Keratinocyte (primary cell): Measurements from ENCODE around the gene IL1RAPL1.

Experiments
- CTCF ChIP-seq, 3 experiments: IDR thresholded peaks in 1 of 3; conservative IDR thresholded peaks in 1 of 3; optimal IDR thresholded peaks in 1 of 3; 2 replicates in 2 of 3; 3 replicates in 1 of 3; pipeline versions ENCODE3 to v1.5.1; 2011; ENCODE audit warnings: low read length in 3 of 3, mild to moderate bottlenecking in 3 of 3, moderate library complexity in 2 of 3, control low read depth in 1 of 3, inconsistent platforms in 1 of 3; ENCODE audit not compliant: insufficient read depth in 2 of 3; ENCODE audit errors: extremely low read depth in 1 of 3
- EZH2 ChIP-seq: IDR thresholded peaks from one replicate; pipeline ENCODE4 v1.6.1; 2012; ENCODE audit warnings: inconsistent platforms, mild to moderate bottlenecking, low read length, moderate library complexity

GRCh38 chrX:29136904-29137303 is 549.7 kb downstream of the IL1RAPL1 start:
- no peak for TF ChIP-seq CTCF (optimal IDR thresholded peaks at IDR 0.05 in 1 of 3, IDR thresholded peaks at IDR 0.05 in 1 of 3, conservative IDR thresholded peaks at IDR 0.05 in 1 of 3; ENCODE audit: extremely low read depth in 1 of 3, insufficient read depth in 2 of 3, low read length in 3 of 3)
- TF ChIP-seq EZH2, result no peak
